ENCODE results near the gene L3MBTL4. TPM values are rescaled to one million over a fixed set of nuclear protein-coding genes. Genes with fewer than 3 reads are reported as not detected.

L3MBTL4 gene
- total RNA-seq, 4 donors from 2014 or later, result 3.6 to 9.0 (median 5.0) TPM

DNA sequence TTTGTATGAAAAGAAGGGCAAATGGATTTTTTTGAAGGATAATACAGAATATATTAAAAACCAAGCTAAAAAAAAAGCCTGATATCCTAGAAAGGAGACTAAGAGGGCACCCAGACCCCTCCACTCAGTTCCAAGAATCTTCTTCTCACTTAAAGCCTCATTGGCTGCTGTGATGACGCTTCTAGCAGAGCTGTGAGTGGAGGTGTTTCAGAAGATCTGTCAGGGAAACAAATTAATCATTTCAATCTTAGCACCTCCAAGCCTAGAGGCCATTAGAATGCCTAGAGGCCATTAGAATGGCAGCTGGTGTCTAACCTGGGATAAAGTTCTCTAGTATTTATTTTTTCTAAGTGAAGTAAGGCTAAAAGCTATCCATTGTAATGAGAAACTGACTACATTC, 355.2 kb downstream of the L3MBTL4 start:
- WGBS, 2 donors, result 75 to 76% methylated on average over 1 of the region's 1 CpG
- Histone ChIP-seq H3K4me1 (no peaks in the 10 kb centered on the region), H3K27me3 (no peaks in the 10 kb centered on the region), H3K27ac (no peak overlapping the region), H3K9me3 (no peaks in the 10 kb centered on the region), H3K4me3 (no peak overlapping the region), H3K36me3 (no peaks in the 10 kb centered on the region)
- no peak for DNase-seq
- intact Hi-C loops (cut with DNase I), result no loop called here
- no peak for TF ChIP-seq POLR2A (IDR thresholded peaks at IDR 0.05)
- TF ChIP-seq, protein P1, sequence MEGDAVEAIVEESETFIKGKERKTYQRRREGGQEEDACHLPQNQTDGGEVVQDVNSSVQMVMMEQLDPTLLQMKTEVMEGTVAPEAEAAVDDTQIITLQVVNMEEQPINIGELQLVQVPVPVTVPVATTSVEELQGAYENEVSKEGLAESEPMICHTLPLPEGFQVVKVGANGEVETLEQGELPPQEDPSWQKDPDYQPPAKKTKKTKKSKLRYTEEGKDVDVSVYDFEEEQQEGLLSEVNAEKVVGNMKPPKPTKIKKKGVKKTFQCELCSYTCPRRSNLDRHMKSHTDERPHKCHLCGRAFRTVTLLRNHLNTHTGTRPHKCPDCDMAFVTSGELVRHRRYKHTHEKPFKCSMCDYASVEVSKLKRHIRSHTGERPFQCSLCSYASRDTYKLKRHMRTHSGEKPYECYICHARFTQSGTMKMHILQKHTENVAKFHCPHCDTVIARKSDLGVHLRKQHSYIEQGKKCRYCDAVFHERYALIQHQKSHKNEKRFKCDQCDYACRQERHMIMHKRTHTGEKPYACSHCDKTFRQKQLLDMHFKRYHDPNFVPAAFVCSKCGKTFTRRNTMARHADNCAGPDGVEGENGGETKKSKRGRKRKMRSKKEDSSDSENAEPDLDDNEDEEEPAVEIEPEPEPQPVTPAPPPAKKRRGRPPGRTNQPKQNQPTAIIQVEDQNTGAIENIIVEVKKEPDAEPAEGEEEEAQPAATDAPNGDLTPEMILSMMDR (IDR thresholded peaks at IDR 0.05), result no peak

DNA sequence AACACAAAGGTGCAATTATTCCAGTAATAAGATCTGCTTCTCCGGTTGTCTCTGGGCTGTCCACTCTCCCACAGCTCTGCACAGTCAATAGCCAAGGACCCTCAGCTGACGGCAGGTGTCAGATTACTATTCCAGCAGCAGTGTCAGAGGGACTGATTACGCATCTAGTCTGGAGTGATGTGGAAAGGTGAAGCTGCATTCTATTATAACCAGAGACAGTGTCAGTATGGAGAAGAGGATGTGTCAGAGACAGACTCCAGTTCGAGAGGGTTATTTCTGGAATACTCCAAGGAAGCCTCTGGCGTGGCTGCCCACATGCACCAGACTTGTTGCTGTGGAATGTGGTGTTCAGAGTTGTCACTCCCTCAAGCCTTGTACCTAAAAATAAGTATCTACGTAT, 355.8 kb downstream of the L3MBTL4 start:
- DNase-seq, result no peak
- no peak overlapping the region for H3K4me3 ChIP-seq
- intact Hi-C loops (cut with DNase I), result no loop called here
- no peaks in the 10 kb centered on the region for H3K9me3 ChIP-seq
- H3K36me3 ChIP-seq, result no peaks in the 10 kb centered on the region
- no peak overlapping the region for H3K27ac ChIP-seq
- no peak for TF ChIP-seq POLR2A (IDR thresholded peaks at IDR 0.05)
- TF ChIP-seq, protein P1 (IDR thresholded peaks at IDR 0.05), result no peak
- H3K27me3 ChIP-seq, result no peaks in the 10 kb centered on the region
- no peaks in the 10 kb centered on the region for H3K4me1 ChIP-seq
- WGBS, 2 donors, result 59 to 77% methylated on average over 6 of the region's 6 CpGs

DNA sequence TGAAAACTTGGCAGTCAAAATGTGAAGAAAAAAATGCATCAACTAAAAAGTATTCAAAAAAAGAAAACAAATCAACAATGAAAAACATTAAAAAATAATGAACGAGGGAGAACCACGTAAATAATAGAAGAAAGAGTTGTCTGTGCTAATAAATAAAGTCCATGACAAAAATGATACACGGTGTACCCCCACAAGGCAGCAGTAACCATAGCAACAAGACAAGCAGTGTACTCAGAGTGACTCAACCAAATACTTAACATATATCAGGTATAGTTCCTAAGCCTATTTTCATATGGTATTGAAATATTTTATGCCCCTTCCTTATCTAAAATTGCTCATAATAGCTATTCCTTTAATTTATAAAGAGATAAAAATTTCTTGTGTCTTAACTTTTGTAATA, 357.1 kb downstream of the L3MBTL4 start:
- intact Hi-C loops (cut with DNase I), result no loop called here
- no peaks in the 10 kb centered on the region for H3K36me3 ChIP-seq

DNA sequence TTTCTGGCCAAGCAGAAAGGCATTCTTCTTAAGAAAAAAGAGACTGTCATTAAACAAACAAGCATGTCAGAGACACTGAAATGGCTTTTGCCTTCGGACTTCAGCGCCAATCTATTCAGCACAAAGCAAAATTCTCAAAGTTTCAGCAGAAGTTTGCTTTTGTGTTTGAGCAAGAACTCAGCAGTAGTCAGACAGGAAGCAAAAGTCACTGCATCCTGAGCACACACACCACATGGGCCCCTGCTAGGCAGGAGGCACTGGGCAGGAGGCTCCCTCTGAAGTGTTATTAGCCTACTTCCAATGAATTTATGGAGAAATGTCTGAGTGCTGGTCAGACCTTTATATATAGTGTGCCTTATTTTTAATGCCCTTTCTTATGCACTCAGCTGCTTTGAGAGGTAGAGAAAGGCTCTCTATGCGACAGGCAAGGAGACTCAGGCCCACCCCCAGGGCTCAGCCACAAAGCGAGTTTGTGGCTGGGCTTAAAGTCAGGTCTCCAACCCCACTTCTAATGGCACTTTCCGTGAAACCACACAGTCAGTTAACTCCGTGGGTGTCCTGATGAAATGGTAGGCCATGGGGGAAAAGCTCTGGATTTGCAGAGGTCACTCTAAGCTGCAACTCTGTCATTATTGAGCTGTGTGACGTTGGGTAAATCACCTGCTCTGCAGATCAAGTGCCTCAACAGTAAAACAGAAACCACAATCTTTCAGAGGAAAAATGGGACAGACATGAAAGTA, 358.4 kb downstream of the L3MBTL4 start:
- Histone ChIP-seq H3K27ac (no peak overlapping the region), H3K9me3 (no peaks in the 10 kb centered on the region), H3K36me3 (no peaks in the 10 kb centered on the region), H3K4me1 (no peaks in the 10 kb centered on the region), H3K27me3 (no peaks in the 10 kb centered on the region), H3K4me3 (no peak overlapping the region)
- no peak for DNase-seq
- TF ChIP-seq, protein P1 (IDR thresholded peaks at IDR 0.05), result no peak
- TF ChIP-seq POLR2A (IDR thresholded peaks at IDR 0.05), result no peak
- intact Hi-C loops (cut with DNase I), result no loop called here
- WGBS, 2 donors, result 50 to 72% methylated on average over 7 of the region's 7 CpGs

More for the DNA sequence above, 357.1 kb downstream of the L3MBTL4 start:
- Histone ChIP-seq H3K27me3 (no peaks in the 10 kb centered on the region), H3K9me3 (no peaks in the 10 kb centered on the region), H3K4me1 (no peaks in the 10 kb centered on the region), H3K4me3 (no peak overlapping the region), H3K27ac (no peak overlapping the region)
- WGBS, 2 donors, result 52 to 55% methylated on average over 3 of the region's 3 CpGs
- no peak for TF ChIP-seq POLR2A (IDR thresholded peaks at IDR 0.05)
- TF ChIP-seq, protein P1 (IDR thresholded peaks at IDR 0.05), result no peak
- DNase-seq, result no peak

DNA sequence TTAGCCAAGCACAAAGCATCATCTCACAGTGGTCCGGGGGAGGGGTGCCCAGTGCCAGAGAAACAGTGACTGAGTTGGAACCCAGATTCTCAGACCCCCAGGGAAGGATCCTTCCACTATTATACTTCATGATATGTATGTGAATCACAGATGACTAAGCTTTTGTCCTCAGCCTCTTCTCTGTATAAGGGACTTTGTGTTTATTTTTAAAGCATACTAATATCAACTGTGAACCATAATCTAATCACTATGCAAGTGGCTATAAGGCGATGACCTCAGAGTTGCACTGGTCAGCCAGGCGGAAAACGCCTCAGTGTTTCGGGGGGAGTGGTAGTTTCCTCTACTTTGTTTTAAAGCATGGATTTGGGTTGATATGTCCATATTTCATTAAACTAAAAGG, 359.0 kb downstream of the L3MBTL4 start:
- WGBS, 2 donors, result 54 to 57% methylated on average over 5 of the region's 5 CpGs
- TF ChIP-seq POLR2A (IDR thresholded peaks at IDR 0.05), result no peak
- TF ChIP-seq, protein P1 (IDR thresholded peaks at IDR 0.05), result no peak
- no peaks in the 10 kb centered on the region for H3K27me3 ChIP-seq
- H3K36me3 ChIP-seq, result no peaks in the 10 kb centered on the region
- no peaks in the 10 kb centered on the region for H3K9me3 ChIP-seq
- no peak overlapping the region for H3K27ac ChIP-seq
- no peak overlapping the region for H3K4me3 ChIP-seq
- no peak for DNase-seq
- intact Hi-C loops (cut with DNase I), result no loop called here
- no peaks in the 10 kb centered on the region for H3K4me1 ChIP-seq

Data from esophagus squamous epithelium (tissue), 5 donors.